GM18517 (cell line): ENCODE data around the gene ADCK1.
"Not testable (repeated sequence)": the region's sequence is repeated elsewhere in the genome, so short reads cannot be mapped to it uniquely, and the experiment has no call there.

Experiments
- ATAC-seq: cut with Tn5 transposase; IDR thresholded peaks from one replicate; pipeline ENCODE4 v1.9.1; 2021; ENCODE audit warnings: mild to moderate bottlenecking, moderate library complexity; ENCODE audit not compliant: unreplicated experiment

Gene ADCK1

DNA sequence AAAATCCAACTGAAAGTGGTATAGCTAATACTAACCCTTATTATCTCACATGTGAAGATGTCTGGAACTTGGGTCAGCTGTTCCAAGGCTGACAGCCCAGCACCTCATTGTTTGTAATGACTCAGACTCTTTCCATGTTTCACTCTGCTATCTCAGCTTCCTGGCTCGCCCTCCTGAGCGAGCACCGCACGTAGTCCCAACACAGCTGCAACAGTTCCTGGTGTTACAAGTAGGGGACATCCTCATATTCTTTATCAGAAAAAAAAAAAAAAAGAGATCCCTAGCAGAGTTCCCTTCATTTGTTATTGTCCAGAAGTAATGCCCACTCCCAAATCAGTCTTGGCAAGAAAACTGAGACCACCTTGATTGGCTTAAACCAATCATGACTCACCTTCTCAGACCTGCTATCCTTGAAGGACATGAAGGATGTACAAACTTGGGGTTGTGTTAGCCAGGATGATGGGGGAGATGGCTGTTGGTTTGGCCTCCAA lies 92.5 kb downstream of the ADCK1 start:
- no peak for ATAC-seq

DNA sequence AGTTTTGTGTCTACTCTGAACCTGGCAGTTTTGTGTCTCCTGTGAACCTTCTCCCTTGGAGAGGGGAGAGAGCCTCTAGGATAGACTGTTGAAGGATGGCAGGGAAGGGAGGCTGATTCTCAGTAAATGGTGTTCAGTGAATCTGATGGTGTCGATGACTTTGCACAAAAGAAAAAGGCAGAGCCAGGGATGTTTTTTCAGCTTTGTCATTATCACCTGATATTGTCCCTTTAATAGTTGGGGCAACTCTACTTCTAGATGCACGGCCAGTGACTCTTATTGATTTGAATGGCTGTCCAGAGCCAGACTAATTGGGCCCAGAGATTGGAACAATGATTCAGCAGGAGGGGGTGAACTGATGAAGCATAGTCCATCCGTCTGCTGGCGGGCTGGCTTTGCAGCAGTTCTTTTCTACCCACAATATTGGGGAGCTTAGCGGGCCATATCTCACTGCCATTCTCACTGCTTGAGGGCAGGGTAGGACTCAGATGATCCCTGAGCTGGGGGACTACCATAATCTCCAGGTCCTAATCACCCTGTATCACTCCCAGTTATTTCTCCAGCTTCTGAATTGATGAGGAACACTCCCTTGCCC lies 93.1 kb downstream of the ADCK1 start:
- ATAC-seq: no peak

DNA sequence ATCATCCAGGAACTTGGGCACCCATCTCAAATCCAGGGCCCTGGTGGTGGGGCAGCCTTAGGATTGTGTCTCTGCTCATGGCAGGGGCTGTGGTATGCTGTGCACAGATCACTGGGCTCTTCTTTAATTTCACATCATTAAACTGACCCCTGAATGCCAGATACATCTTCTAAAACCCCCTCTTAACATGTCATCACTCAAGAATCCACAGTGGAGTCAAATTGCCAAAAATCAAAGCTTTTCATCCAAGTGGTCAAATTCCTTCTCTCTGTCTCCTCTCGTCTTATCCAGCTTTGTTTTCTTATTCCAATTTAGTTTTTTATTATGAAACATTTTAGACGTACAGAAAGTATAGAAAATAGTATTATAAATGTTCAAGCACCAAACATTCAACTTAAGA lies 97.5 kb downstream of the ADCK1 start:
- ATAC-seq: no peak

- no peak for ATAC-seq
Measured at GRCh38 chr14:77902811-77903210, 102.9 kb downstream of the ADCK1 start.

GRCh38 chr14:77903221-77903620 lies 103.3 kb downstream of the ADCK1 start:
- ATAC-seq: no peak

DNA sequence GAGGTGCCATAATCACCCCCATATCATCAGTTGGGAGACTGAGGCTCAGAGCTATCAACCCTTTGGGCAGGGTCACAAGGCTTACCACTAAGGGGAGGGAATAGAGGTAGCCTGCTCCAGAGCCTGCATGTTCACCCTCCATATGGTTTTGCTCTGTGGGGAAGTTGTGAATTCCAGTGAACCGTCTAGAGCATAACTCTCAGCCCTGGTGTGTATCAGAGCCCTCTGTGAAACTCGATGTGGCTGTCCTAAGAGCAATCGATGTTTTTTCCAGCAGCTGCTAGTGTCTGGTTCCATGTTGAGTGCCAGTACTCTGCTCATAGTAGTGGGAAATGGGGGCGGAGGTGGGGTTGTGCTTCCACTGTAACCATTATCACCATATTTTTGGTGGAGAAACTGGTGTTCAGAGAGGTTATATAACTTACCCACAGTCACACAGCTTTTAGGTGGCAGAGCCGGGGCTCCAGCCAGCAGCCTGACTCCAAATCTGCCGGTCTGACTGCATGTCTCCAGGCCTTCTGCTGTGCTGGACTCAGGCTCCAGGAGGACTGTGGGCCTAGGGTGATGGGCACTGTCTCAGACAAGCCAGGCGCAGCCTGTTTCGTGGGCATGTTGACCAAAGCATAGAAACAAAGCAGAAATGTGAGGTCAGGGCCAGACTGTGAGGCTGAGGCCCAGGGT lies 104.2 kb downstream of the ADCK1 start:
- ATAC-seq: no peak

GRCh38 chr14:77906446-77906845 lies 106.5 kb downstream of the ADCK1 start:
- ATAC-seq: no peak

DNA sequence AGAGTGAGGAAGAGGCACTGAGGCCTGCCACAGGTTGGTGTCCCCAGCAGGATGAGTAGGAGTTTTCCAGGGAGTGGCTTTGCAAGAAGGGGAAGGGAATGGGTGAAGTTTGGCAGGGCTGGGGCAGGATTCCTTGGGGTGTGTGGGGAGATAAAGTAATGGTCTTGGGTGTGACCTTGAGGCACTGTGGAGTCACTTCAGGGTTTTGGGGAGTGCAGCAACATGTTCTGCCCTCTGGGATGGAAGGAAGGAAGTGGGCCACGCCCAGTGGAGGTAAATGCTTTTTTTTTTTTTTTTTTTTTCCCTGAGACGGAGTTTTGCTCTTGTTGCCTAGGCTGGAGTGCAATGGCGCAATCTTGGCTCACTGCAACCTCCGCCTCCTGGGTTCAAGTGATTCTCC lies 108.9 kb downstream of the ADCK1 start:
- no peak for ATAC-seq

GRCh38 chr14:77909911-77910310 lies 110.0 kb downstream of the ADCK1 start:
- ATAC-seq: no peak

GRCh38 chr14:77910506-77910905 lies 110.6 kb downstream of the ADCK1 start:
- no peak for ATAC-seq

GRCh38 chr14:77911356-77911755 lies 111.4 kb downstream of the ADCK1 start:
- no peak for ATAC-seq

GRCh38 chr14:77912754-77913556 lies 113.0 kb downstream of the ADCK1 start:
- no peak for ATAC-seq

GRCh38 chr14:77914073-77914721 lies 114.3 kb downstream of the ADCK1 start:
- no peak for ATAC-seq

GRCh38 chr14:77915390-77915789 lies 115.5 kb downstream of the ADCK1 start:
- not testable (repeated sequence) for ATAC-seq

GRCh38 chr14:77917491-77918201 lies 117.7 kb downstream of the ADCK1 start:
- no peak for ATAC-seq

DNA sequence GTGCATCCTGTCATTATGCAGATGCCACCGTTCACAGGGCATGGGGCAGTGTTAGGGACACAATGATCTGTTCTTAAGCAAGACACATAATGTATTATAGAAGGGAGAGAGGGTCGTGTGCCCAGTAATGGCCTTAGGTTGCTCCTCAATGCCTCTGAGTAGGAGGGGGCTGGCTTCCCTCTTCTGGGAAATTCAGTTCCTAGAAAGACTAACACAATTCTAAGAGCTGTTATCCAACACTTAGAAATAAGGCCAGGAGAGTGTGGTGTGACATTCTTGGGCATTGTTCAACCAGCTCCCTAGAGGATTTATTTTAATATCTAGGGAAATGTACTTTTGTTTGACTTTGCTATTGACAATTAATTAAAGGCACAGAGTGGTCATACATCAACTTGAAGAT lies 118.5 kb downstream of the ADCK1 start:
- ATAC-seq: no peak

GRCh38 chr14:77920312-77920711 lies 120.4 kb downstream of the ADCK1 start:
- ATAC-seq: no peak

- ATAC-seq: no peak
Measured at GRCh38 chr14:77921818-77922217, 121.9 kb downstream of the ADCK1 start.

DNA sequence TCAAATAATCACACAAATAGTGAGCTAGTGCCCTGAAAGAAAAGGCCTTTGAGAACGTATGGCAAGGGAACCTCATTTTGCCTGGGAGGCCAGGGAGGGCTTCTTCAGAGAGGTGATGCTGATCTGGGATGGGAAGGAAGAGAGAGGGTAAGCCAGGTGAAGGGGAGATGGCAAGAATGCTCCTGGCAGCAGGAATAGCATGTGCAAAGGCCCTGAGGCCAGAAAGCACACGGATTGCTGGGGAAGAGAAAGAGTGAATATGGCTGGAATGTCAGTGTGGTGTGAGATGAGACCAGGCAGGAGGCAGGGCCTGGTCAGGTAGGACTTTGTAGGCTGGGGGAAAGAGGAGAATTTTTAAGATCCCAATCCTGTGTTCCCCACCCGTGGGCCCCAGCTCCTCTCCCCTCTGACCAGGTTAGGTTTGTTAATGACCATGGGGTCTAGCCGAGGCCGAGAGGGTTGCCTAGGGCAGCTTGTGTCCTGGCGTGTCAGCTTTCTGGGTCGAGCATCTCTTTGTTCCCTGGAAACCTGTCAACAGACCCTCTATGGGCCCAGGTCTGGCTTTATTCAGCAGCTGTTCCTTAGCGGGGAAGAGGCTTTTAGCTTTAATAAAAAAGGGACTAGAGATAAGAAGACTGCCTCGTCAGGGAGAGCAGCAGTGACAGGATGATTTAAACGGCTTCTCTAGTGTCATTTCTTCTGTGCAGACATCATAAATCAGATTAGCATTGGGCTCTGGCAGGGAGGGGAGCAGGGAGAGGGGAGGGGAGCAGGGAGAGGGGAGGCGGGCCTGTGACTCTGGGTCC lies 123.4 kb downstream of the ADCK1 start:
- no peak for ATAC-seq
